GM21576 (cell line): ENCODE results near the gene LETM1.

Experiments used
- ATAC-seq: cut with Tn5 transposase; IDR thresholded peaks from one replicate; pipeline ENCODE4 v1.9.1; 2021; ENCODE audit warnings: mild to moderate bottlenecking, moderate library complexity; ENCODE audit not compliant: unreplicated experiment

LETM1 gene

GRCh38 chr4:1797298-1797860 lies 58.6 kb downstream of the LETM1 start:
- no peak for ATAC-seq

- no peak for ATAC-seq
Measured at GRCh38 chr4:1796486-1797204, 59.3 kb downstream of the LETM1 start.

GRCh38 chr4:1795299-1796195 lies 60.4 kb downstream of the LETM1 start:
- ATAC-seq = no peak

GRCh38 chr4:1794809-1795298 lies 61.1 kb downstream of the LETM1 start:
- ATAC-seq = no peak

GRCh38 chr4:1793940-1794808 lies 61.8 kb downstream of the LETM1 start:
- ATAC-seq = no peak

- ATAC-seq = no peak
Measured at GRCh38 chr4:1793496-1793840, 62.5 kb downstream of the LETM1 start.

- ATAC-seq = no peak
Measured at GRCh38 chr4:1792832-1793495, 63.0 kb downstream of the LETM1 start, which contains the start of gene FGFR3. TSS of gene FGFR3 (plus strand) at chr4:1793293. CDS start at chr4:1793935, 642 bp downstream.

- ATAC-seq = no peak
Measured at GRCh38 chr4:1792158-1792831, 63.7 kb downstream of the LETM1 start.

- ATAC-seq = no peak
Measured at GRCh38 chr4:1790005-1790404, 66.0 kb downstream of the LETM1 start.

- ATAC-seq = no peak
Measured at GRCh38 chr4:1789552-1789951, 66.4 kb downstream of the LETM1 start.

GRCh38 chr4:1788254-1788973 lies 67.5 kb downstream of the LETM1 start:
- no peak for ATAC-seq

GRCh38 chr4:1787411-1788077 lies 68.4 kb downstream of the LETM1 start:
- no peak for ATAC-seq

- no peak for ATAC-seq
Measured at GRCh38 chr4:1786544-1787362, 69.2 kb downstream of the LETM1 start.

- no peak for ATAC-seq
Measured at GRCh38 chr4:1785592-1785991, 70.4 kb downstream of the LETM1 start.

- no peak for ATAC-seq
Measured at GRCh38 chr4:1784789-1785591, 71.0 kb downstream of the LETM1 start.

- ATAC-seq = no peak
Measured at GRCh38 chr4:1784395-1784788, 71.6 kb downstream of the LETM1 start.

- ATAC-seq = no peak
Measured at GRCh38 chr4:1783970-1784369, 72.0 kb downstream of the LETM1 start.
